Measurements from ENCODE around the gene GGTA1. TPM values are rescaled to one million over a fixed set of nuclear protein-coding genes. Genes with fewer than 3 reads are reported as not detected.

The GGTA1 gene
- total and polyA plus RNA-seq, 7 donors: 3.6 to 18.0 (median 7.2) TPM

DNA sequence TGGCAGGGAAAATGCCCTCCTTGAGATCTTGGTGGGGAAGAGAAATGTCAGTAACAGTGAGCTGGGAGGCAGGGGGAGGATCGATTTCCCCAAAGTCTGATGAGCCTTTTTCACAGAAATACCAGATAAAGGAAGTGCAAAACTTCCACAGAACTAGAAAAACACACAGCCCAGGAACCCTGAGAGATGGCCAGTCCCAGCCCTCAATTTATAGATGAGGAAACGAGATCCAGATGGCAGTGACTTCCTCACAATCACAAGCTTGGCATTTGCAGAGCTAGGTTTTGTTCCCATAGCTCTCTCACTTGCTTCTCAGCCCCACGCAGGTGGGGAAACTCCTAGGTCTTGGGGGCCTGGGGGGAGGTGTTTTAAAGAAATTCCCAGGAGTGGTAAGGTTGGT is 3.8 kb upstream of the GGTA1 start:
- intact Hi-C loops (cut with DNase I): no loop called here
- H3K36me3 ChIP-seq: no peaks in the 10 kb centered on the region
- no peak for DNase-seq
- peaks cover 0 to 23% (median 7%) of the 10 kb centered on the region in 3 donors for H3K27me3 ChIP-seq
- H3K4me3 ChIP-seq: no peak overlapping the region
- H3K4me1 ChIP-seq: peaks cover 0 to 24% (median 21%) of the 10 kb centered on the region in 4 donors
- H3K27ac ChIP-seq: peak overlapping the region in 2 of 4 donors; percentile 29 to 43
- no peaks in the 10 kb centered on the region for H3K9me3 ChIP-seq
- 45 to 66% methylated on average over 3 of the region's 3 CpGs for WGBS, 2 donors
- no peak for TF ChIP-seq EP300 (IDR thresholded peaks at IDR 0.05)
- no peak for TF ChIP-seq POLR2A (IDR thresholded peaks at IDR 0.05)
- TF ChIP-seq POLR2AphosphoS5 (IDR thresholded peaks at IDR 0.05): no peak
- no peak for TF ChIP-seq CTCF (IDR thresholded peaks at IDR 0.05)

DNA sequence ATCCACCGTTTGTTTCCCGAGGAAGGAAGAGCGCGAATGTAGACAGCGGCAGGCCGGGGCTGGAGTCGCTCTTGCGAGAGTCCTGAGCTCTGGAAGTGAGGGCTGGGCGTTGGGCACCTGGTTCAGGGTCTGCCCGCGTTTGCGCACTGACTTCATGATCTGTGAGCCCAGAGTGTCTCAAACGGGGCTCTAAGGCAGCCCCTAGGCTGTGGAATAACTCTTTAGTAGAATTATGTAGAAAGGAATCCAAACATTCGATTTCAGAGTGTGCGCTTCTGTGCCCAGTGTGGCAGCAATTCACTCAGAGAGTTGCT is 478 bp upstream of the GGTA1 start:
- H3K9me3 ChIP-seq: peaks cover 0 to 3% (median 0%) of the 10 kb centered on the region in 4 donors
- H3K36me3 ChIP-seq: no peaks in the 10 kb centered on the region
- no peak for DNase-seq
- TF ChIP-seq EP300 (IDR thresholded peaks at IDR 0.05) (no peak), POLR2A (IDR thresholded peaks at IDR 0.05) (no peak), CTCF (IDR thresholded peaks at IDR 0.05) (no peak), POLR2AphosphoS5 (IDR thresholded peaks at IDR 0.05) (no peak)
- H3K27me3 ChIP-seq: peaks cover 0 to 25% (median 7%) of the 10 kb centered on the region in 3 donors
- peaks cover 0 to 27% (median 24%) of the 10 kb centered on the region in 4 donors for H3K4me1 ChIP-seq
- H3K27ac ChIP-seq: peak overlapping the region; percentile 53 to 69 (median 65)
- 13 to 15% methylated on average over 15 of the region's 15 CpGs for WGBS, 2 donors
- H3K4me3 ChIP-seq: peak overlapping the region; percentile 26 to 58 (median 50)
- intact Hi-C loops (cut with DNase I): no loop called here

DNA sequence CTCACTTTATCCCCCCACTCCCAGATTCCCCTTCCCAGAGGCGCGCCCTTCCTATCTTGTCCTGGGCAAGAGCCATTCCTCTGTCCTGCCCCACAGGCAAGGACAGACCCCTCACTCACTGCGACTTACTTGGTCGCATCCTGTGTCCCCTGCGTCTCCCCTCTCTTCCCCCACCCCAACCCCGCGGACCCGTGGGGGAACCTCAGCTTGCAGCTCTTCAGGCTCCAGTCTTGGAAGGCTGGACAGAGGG is 542 bp downstream of the GGTA1 start:
- H3K36me3 ChIP-seq: no peaks in the 10 kb centered on the region
- peaks cover 0 to 3% (median 0%) of the 10 kb centered on the region in 4 donors for H3K9me3 ChIP-seq
- no peak for TF ChIP-seq CTCF (IDR thresholded peaks at IDR 0.05)
- TF ChIP-seq POLR2AphosphoS5 (IDR thresholded peaks at IDR 0.05): no peak
- DNase-seq: no peak
- peaks cover 0 to 27% (median 24%) of the 10 kb centered on the region in 4 donors for H3K4me1 ChIP-seq
- peak overlapping the region; percentile 53 to 69 (median 65) for H3K27ac ChIP-seq
- 2 to 4% methylated on average over 8 of the region's 8 CpGs for WGBS, 2 donors
- intact Hi-C loops (cut with DNase I): no loop called here
- peak overlapping the region; percentile 26 to 58 (median 50) for H3K4me3 ChIP-seq
- H3K27me3 ChIP-seq: peaks cover 0 to 25% (median 7%) of the 10 kb centered on the region in 3 donors

- no peak for DNase-seq
- WGBS, 2 donors: 1% methylated on average over 29 of the region's 29 CpGs
Measured at GRCh38 chr9:121498487-121499176, 1.0 kb downstream of the GGTA1 start.

More at GRCh38 chr9:121498487-121499176, 1.0 kb downstream of the GGTA1 start:
- TF ChIP-seq CTCF (IDR thresholded peaks at IDR 0.05) (no peak), POLR2A (IDR thresholded peaks at IDR 0.05) (no peak), EP300 (IDR thresholded peaks at IDR 0.05) (no peak), POLR2AphosphoS5 (IDR thresholded peaks at IDR 0.05) (no peak)
- intact Hi-C loops (cut with DNase I): no loop called here
- Histone ChIP-seq H3K9me3 (peaks cover 0 to 3% (median 0%) of the 10 kb centered on the region in 4 donors), H3K4me3 (peak overlapping the region; percentile 26 to 58 (median 50)), H3K27me3 (peaks cover 0 to 25% (median 7%) of the 10 kb centered on the region in 3 donors), H3K4me1 (peaks cover 0 to 27% (median 24%) of the 10 kb centered on the region in 4 donors), H3K27ac (peak overlapping the region; percentile 53 to 69 (median 65)), H3K36me3 (no peaks in the 10 kb centered on the region)

Data from sigmoid colon (tissue), 7 donors.